Caco-2 (cell line): ENCODE results near the gene RAPGEF2. TPM values are rescaled to one million over a fixed set of nuclear protein-coding genes. Genes with fewer than 3 reads are reported as not detected.
A peak's percentile ranks its signal among the peaks of the same experiment; 100 is the strongest.

ENCODE experiments used
- BruUV-seq: library from RNA; stranded (reverse); fragments of 400-500 nt; replicated peaks from 2 replicates; lab custom pipeline; 2021; lab: Mats Ljungman, UMichigan
- CTCF ChIA-PET: fragments of 300-600 bp; sonication (Branson Sonifier 250); formaldehyde crosslinking; loops from one replicate; lab custom pipeline; 2022; ENCODE audit warnings: antibody characterized with exemption; lab: Charles Lee
- POLR2A ChIA-PET: fragments of 300-600 bp; sonication (Branson Sonifier 250); formaldehyde crosslinking; loops from one replicate; lab custom pipeline; 2022; ENCODE audit warnings: antibody characterized with exemption; lab: Charles Lee
- DNase-seq, 2 experiments: peaks; one replicate each; pipeline versions ENCODE4 v3.0.0 to v3.0.0-alpha.2; 2020 to 2022
- H3K27me3 ChIP-seq: replicated peaks from 2 replicates; pipeline ENCODE4 v1.6.0; 2011; ENCODE audit warnings: low read length; ENCODE audit not compliant: control insufficient read depth, insufficient read depth
- H3K36me3 ChIP-seq: 2 replicates; pipeline ENCODE4 v1.5.1; 2011; ENCODE audit warnings: low read length; ENCODE audit not compliant: control insufficient read depth, insufficient read depth
- H3K4me1 ChIP-seq: fragments of 250-450 bp; sonication (Bioruptor Pico); 2 replicates; pipeline ENCODE4 v1.5.1; 2020; ENCODE audit warnings: mild to moderate bottlenecking
- H3K4me3 ChIP-seq: 2 replicates; pipeline ENCODE4 v1.5.1; 2011; ENCODE audit warnings: low read depth, mild to moderate bottlenecking, control low read depth, low read length
- H3K9me3 ChIP-seq: fragments of 250-450 bp; sonication (Bioruptor Pico); 2 replicates; pipeline ENCODE4 v1.5.1; 2020; ENCODE audit warnings: mild to moderate bottlenecking, moderate library complexity
- H3K27ac Mint-ChIP-seq: one replicate; pipeline ENCODE4 v1.8.0; 2022; ENCODE audit warnings: mixed read lengths; ENCODE audit not compliant: unreplicated experiment
- H3K27me3 Mint-ChIP-seq: one replicate; pipeline ENCODE4 v1.8.0; 2022; ENCODE audit warnings: mixed read lengths; ENCODE audit not compliant: insufficient read depth, unreplicated experiment
- H3K36me3 Mint-ChIP-seq: one replicate; pipeline ENCODE4 v1.8.0; 2022; ENCODE audit warnings: mild to moderate bottlenecking, mixed read lengths; ENCODE audit not compliant: insufficient read depth, unreplicated experiment
- H3K4me1 Mint-ChIP-seq: one replicate; pipeline ENCODE4 v1.8.0; 2022; ENCODE audit warnings: low read depth, mixed read lengths; ENCODE audit not compliant: unreplicated experiment
- H3K4me3 Mint-ChIP-seq: one replicate; pipeline ENCODE4 v1.8.0; 2022; ENCODE audit warnings: mild to moderate bottlenecking, moderate library complexity, mixed read lengths; ENCODE audit not compliant: unreplicated experiment
- H3K9me3 Mint-ChIP-seq: one replicate; pipeline ENCODE4 v1.8.0; 2022; ENCODE audit warnings: mixed read lengths; ENCODE audit not compliant: unreplicated experiment
- CTCF ChIP-seq, 2 experiments: fragments of 200-600 bp in 1 of 2; IDR thresholded peaks; 1 replicate in 1 of 2; 2 replicates in 1 of 2; pipeline versions ENCODE4 v1.5.1 to v1.8.0; 2011 to 2022; ENCODE audit warnings: antibody characterized with exemption in 1 of 2, control low read depth in 1 of 2, inconsistent platforms in 1 of 2, low read depth in 1 of 2, low read length in 1 of 2, mild to moderate bottlenecking in 1 of 2, moderate library complexity in 1 of 2; ENCODE audit not compliant: insufficient read depth in 1 of 2, severe bottlenecking in 1 of 2, unreplicated experiment in 1 of 2
- intact Hi-C: fragments of 100-400 bp; cut with micrococcal nuclease; formaldehyde crosslinking; loops from one replicate; pipeline ENCODE4 v1.10.0; 2022; ENCODE audit not compliant: unreplicated experiment
- total RNA-seq: library from RNA; stranded (reverse); gene quantifications from 2 replicates; pipeline ENCODE4 v1.2.3, GENCODE V29; 2022

The RAPGEF2 gene
- total RNA-seq, 1 experiment from 2014 or later: 67.6 TPM

DNA sequence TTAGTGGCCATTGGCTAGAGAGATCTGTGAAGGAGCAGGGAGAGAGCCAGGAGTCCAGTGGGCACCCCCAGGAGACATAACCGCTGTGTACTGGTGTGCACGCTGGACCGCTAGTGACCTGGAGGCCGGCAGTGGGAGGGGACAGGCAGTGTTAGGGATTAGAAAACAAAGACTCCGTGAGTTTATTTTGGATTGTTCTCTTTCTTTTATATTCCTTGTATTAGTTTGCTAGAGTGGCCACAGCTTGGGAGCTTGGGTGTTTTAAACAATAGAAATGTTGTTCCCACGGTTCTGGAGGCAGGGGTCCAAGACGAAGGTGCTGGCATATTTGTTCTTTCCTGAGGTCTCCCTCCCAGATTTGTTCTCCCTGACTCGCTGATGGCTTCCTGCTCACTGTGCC is 266.4 kb downstream of the RAPGEF2 start:
- BruUV-seq: no TSS peak
- CTCF ChIA-PET: no interaction called here
- Histone ChIP-seq H3K36me3 (no peaks in the 10 kb centered on the region), H3K4me1 (no peaks in the 10 kb centered on the region), H3K4me3 (no peak overlapping the region), H3K9me3 (no peaks in the 10 kb centered on the region), H3K27me3 (no peaks in the 10 kb centered on the region)
- H3K27me3 Mint-ChIP-seq: no peaks in the 10 kb centered on the region
- H3K36me3 Mint-ChIP-seq: peaks cover 14% of the 10 kb centered on the region
- no peaks in the 10 kb centered on the region for H3K4me1 Mint-ChIP-seq
- no peak for DNase-seq
- H3K27ac Mint-ChIP-seq: peak overlapping the region; percentile 31
- no peak for TF ChIP-seq CTCF (IDR thresholded peaks at IDR 0.05; ENCODE audit: insufficient read depth in 1 of 2, low read depth in 1 of 2, low read length in 1 of 2, severe bottlenecking in 1 of 2, unreplicated experiment in 1 of 2)
- intact Hi-C loops: no loop called here
- POLR2A ChIA-PET: no interaction called here
- no peaks in the 10 kb centered on the region for H3K9me3 Mint-ChIP-seq
- H3K4me3 Mint-ChIP-seq: no peak overlapping the region

- no TSS peak for BruUV-seq
- H3K27ac Mint-ChIP-seq: no peak overlapping the region
- no peaks in the 10 kb centered on the region for H3K27me3 Mint-ChIP-seq
- Histone ChIP-seq H3K36me3 (no peaks in the 10 kb centered on the region), H3K4me3 (no peak overlapping the region), H3K27me3 (no peaks in the 10 kb centered on the region), H3K4me1 (no peaks in the 10 kb centered on the region), H3K9me3 (no peaks in the 10 kb centered on the region)
- H3K4me3 Mint-ChIP-seq: no peak overlapping the region
- H3K9me3 Mint-ChIP-seq: no peaks in the 10 kb centered on the region
- CTCF ChIA-PET: no interaction called here
- H3K36me3 Mint-ChIP-seq: peaks cover 6% of the 10 kb centered on the region
- POLR2A ChIA-PET: no interaction called here
- intact Hi-C loops: no loop called here
- no peaks in the 10 kb centered on the region for H3K4me1 Mint-ChIP-seq
- no peak for DNase-seq
- TF ChIP-seq CTCF (IDR thresholded peaks at IDR 0.05; ENCODE audit: insufficient read depth in 1 of 2, low read depth in 1 of 2, low read length in 1 of 2, severe bottlenecking in 1 of 2, unreplicated experiment in 1 of 2): no peak
Measured at GRCh38 chr4:159370286-159370685, 267.4 kb downstream of the RAPGEF2 start.

GRCh38 chr4:159374749-159375530 is 272.1 kb downstream of the RAPGEF2 start:
- DNase-seq: no peak
- no peak overlapping the region for H3K27ac Mint-ChIP-seq
- no peak for TF ChIP-seq CTCF (IDR thresholded peaks at IDR 0.05; ENCODE audit: insufficient read depth in 1 of 2, low read depth in 1 of 2, low read length in 1 of 2, severe bottlenecking in 1 of 2, unreplicated experiment in 1 of 2)
- H3K9me3 ChIP-seq: no peaks in the 10 kb centered on the region
- no peaks in the 10 kb centered on the region for H3K27me3 Mint-ChIP-seq
- ChIA-PET CTCF (no interaction called here), POLR2A (no interaction called here)
- intact Hi-C loops: no loop called here
- no TSS peak for BruUV-seq
- no peaks in the 10 kb centered on the region for H3K4me1 Mint-ChIP-seq
- no peaks in the 10 kb centered on the region for H3K36me3 Mint-ChIP-seq
- H3K4me3 ChIP-seq: no peak overlapping the region
- H3K36me3 ChIP-seq: no peaks in the 10 kb centered on the region
- H3K4me3 Mint-ChIP-seq: no peak overlapping the region
- no peaks in the 10 kb centered on the region for H3K9me3 Mint-ChIP-seq
- H3K4me1 ChIP-seq: no peaks in the 10 kb centered on the region
- no peaks in the 10 kb centered on the region for H3K27me3 ChIP-seq
